ENCODE data around the gene EIPR1.

The EIPR1 gene

GRCh38 chr2:3238951-3239841 is 138.4 kb downstream of the EIPR1 start:
- no peak for DNase-seq

- no peak for DNase-seq
These were observed 141.1 kb downstream of the EIPR1 start for GRCh38 chr2:3236300-3237045.

- DNase-seq = no peak
These were observed 143.7 kb downstream of the EIPR1 start for GRCh38 chr2:3233877-3234276.

- DNase-seq = no peak
These were observed 148.4 kb downstream of the EIPR1 start for GRCh38 chr2:3229221-3229620.

DNA sequence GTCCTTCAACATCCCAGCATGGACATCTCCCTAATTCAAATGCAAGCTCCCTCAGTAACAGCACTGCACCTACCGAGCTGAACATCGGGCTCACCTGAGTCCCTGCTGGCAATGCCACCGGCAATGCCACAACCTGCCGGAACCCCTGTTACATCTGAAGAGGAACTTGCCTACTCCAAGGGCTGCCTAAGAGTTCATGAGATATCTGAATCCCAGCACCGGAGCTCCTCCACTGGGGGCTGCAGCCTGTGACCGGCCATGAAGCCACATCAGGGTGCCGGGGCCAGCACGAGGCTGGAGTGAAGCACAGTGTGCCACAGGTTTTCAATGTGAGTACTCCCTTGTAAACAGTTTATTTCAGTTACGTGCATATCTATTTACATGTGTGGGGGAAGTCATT is 152.9 kb downstream of the EIPR1 start:
- DNase-seq = no peak

DNA sequence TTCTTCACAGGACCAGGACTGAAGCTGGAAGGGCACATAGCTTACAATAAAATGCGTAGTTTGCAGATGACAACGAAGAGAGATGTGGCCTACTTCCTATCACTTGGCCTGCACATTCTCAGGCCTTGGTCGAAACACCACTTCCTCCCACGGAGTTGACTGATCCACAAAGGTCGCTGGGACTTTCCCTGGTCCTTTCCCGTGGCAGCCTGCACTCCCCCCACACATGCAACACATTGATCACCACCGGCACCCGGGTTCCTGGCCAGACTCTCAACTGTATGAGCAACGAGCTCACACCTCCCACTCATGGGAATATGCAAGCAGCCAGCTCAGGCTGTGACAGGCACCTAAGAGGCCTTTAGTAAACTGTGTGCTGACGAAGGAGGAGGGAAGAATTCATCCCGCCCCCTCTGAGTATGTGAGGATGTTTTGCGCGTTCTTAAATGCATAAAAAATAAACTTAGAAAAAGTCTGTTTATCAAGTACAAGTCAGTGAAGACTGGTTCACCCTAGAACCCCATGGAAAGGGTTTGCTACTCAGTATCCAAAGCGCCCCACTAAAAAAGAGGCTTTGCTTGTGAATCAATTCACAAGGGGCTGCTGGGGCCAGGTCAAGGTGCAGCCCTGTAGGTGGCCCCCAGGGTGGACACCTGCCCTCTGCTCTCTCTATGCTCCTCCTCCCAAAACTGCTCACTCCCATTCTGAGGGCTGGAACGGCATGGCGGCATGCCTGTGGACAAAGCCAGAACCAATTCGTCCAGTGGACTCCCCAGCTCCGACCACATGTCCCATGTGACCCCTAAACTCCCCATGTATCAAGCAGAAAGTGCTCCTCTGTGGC is 154.3 kb downstream of the EIPR1 start:
- DNase-seq = no peak

DNA sequence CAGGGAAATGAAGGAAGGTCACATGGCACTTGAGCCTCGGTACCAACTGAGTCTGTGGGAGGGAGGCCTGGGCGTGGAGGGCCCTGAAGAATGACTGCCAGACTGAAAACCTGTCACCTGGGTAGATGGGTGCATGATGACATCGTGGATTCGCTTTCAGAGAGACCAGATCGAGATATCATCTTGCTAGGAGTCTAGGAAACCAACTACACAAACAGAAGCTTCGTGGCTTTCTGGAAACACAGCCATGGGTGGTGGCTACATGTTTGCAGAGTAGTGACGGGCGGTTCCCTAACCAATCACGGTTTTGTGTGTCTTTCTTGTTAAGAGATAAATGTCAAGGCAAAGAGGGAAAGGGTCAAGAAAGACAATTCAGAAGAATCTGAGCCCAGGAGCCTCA is 155.0 kb downstream of the EIPR1 start:
- no peak for DNase-seq

- DNase-seq = no peak
These were observed 158.1 kb downstream of the EIPR1 start for GRCh38 chr2:3219536-3219935.

DNA sequence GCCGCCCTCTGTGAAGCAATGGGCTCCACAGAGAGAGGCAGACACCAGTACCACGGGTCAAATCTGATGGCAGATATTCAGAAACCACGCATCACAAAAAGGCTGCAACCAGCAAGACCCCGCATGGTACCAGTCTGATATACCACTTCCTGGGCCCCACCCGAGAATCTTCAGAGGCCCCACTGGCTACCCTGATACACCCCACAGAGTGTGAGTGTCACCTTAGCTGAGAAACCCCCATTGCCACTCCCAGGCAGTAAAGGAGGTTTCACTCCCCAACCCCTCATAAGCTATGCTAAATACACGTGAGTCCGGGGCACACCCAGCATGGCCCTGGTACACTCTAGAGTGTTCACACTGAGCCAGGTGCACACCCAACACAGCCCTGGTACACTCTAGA is 160.0 kb downstream of the EIPR1 start:
- DNase-seq = no peak

DNA sequence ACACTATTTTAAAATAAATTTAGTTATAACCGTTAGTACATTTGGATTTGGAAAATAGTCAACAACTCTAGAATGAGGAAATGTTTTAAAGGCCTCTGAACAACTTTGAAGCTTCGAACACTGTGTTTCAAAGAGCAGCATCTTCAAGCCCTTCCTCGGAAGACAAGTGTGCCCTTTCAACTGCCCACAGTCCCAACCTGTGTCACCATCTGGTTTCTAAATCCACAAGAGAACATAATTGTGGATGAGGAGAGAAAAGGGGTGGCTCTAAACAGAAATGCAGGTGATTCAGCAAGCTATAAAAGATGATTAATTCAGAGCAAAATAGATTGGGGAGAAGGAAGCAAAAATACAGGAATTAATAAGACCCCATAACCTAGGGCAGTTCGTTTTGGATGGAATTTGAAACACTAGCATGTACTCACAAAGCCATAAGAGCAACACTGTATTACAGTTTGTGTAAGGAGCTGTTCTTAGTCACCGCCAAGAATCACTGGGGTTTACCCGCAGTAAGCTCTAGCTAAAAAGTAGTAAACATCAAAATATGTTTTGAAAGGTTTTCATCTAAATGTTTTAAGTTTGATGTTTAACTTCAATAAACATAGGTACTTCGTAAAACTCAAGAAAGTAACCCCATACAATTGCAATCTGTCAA is 160.7 kb downstream of the EIPR1 start:
- no peak for DNase-seq

GRCh38 chr2:3214806-3215404 is 162.7 kb downstream of the EIPR1 start:
- DNase-seq = no peak

DNA sequence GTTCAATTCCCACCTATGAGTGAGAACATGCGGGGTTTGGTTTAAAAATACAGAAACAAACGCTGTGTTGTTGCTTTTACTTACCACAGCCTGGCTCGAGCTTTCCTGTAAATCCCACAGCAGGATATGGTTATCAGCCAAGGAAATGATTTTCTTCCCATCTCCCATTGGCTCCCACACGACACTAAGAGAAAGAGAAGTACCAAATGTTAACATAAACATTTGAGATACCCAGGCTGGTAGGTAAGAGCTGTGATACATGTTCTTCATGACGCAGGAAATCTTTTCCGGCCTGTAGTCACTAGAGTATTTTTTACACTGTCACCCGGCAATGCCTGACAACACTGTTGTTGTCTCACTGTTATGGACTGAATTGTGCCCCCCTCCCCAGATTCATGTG is 163.6 kb downstream of the EIPR1 start:
- DNase-seq = no peak

GRCh38 chr2:3212984-3213383 is 164.6 kb downstream of the EIPR1 start:
- no peak for DNase-seq

- DNase-seq = no peak
These were observed 165.6 kb downstream of the EIPR1 start for GRCh38 chr2:3212061-3212362.

GRCh38 chr2:3211256-3212060 is 166.2 kb downstream of the EIPR1 start:
- DNase-seq = no peak

GRCh38 chr2:3210257-3210656 is 167.4 kb downstream of the EIPR1 start:
- no peak for DNase-seq

DNA sequence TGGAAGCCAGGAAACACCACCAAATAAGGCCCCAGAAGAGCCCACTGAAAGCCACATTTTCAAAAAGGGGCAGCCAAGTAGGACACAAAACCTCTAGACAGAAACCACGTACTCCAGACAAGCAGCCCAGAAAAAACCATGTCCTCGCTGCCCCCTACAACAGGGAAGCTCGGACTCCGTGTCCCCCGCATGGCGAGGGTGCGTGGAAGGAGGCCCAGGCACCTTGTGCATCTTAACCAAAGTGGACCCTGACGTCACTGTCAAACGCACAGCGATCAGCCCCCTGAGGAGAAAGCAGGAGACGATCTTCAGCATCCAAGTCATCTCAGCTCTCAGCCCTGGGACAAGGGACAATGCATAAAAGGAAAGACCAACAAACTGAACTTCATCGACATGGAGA is 168.4 kb downstream of the EIPR1 start:
- no peak for DNase-seq

DNA sequence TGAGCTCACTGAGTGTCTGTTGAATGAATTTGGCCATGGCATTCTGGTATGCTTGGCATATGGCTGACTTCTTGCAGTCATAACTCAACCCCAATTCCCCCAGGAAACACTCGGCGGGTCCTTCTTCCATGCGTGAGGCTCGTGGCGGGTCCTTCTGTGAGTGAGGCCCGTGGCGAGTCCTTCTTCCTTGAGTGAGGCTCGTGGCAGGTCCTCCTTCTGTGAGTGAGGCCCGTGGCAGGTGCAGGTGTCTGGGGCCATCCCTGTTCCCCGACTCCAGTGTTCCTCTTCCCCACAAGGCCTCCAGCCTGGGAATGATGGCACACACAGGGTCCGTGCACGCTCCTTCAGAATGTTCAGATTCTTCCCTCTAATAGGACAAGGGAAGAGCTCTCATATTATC is 169.0 kb downstream of the EIPR1 start:
- no peak for DNase-seq

GRCh38 chr2:3208179-3208578 is 169.4 kb downstream of the EIPR1 start:
- DNase-seq = no peak

- DNase-seq = no peak
These were observed 170.5 kb downstream of the EIPR1 start for GRCh38 chr2:3207091-3207491.

DNA sequence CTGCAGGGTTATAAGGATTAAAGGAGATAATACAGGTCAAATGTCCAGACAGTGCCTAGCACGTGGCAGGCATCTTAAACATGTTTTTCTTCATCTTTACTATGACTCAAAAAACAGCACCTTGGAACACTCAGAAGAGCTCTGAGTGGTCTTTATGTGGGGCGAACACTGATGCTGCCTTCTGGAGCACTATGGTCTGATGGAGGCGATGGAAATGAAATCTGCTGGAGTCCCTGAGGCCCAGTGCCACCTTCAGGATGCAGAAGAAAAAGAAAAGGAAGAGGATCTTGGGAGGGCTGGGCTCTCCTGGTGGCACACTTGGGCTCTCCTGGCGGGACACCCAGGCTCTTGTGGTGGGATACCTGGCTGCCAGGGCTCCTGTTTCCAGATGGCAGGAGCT is 171.8 kb downstream of the EIPR1 start:
- no peak for DNase-seq
